GM19328 (cell line): ENCODE results near the gene LINGO4.
"Not testable (repeated sequence)": the region's sequence is repeated elsewhere in the genome, so short reads cannot be mapped to it uniquely, and the experiment has no call there.

Experiments
- ATAC-seq: cut with Tn5 transposase; IDR thresholded peaks from one replicate; pipeline ENCODE4 v1.9.1; 2021; ENCODE audit warnings: mild to moderate bottlenecking, moderate library complexity; ENCODE audit not compliant: unreplicated experiment

LINGO4 gene

GRCh38 chr1:151787689-151788088 is 17.5 kb downstream of the LINGO4 start:
- no peak for ATAC-seq

GRCh38 chr1:151783796-151784195 is 21.4 kb downstream of the LINGO4 start:
- no peak for ATAC-seq

- no peak for ATAC-seq
These were observed 22.5 kb downstream of the LINGO4 start for GRCh38 chr1:151782741-151783140.

- ATAC-seq, result not testable (repeated sequence)
These were observed 23.2 kb downstream of the LINGO4 start for GRCh38 chr1:151782026-151782425.

GRCh38 chr1:151780736-151781135 is 24.5 kb downstream of the LINGO4 start:
- not testable (repeated sequence) for ATAC-seq

- ATAC-seq, result no peak
These were observed 25.4 kb downstream of the LINGO4 start for GRCh38 chr1:151779852-151780251.

GRCh38 chr1:151777317-151777716 is 27.9 kb downstream of the LINGO4 start:
- no peak for ATAC-seq

- ATAC-seq, result no peak
These were observed 28.6 kb downstream of the LINGO4 start for GRCh38 chr1:151776665-151777062.

GRCh38 chr1:151775894-151776664 is 29.1 kb downstream of the LINGO4 start:
- no peak for ATAC-seq

GRCh38 chr1:151774256-151774922 is 30.8 kb downstream of the LINGO4 start:
- no peak for ATAC-seq

- ATAC-seq, result no peak
These were observed 31.5 kb downstream of the LINGO4 start for GRCh38 chr1:151773702-151774101.

- not testable (repeated sequence) for ATAC-seq
These were observed 35.9 kb downstream of the LINGO4 start for GRCh38 chr1:151769270-151769669.

GRCh38 chr1:151768351-151769066 is 36.7 kb downstream of the LINGO4 start:
- ATAC-seq, result not testable (repeated sequence)

GRCh38 chr1:151763990-151764389 is 41.2 kb downstream of the LINGO4 start:
- ATAC-seq, result no peak

- peak; percentile 79 for ATAC-seq
These were observed 42.0 kb downstream of the LINGO4 start, which contains the start of gene MRPL9 for GRCh38 chr1:151762941-151763921. Gene MRPL9, minus strand, starts transcription at chr1:151763496. Its CDS starts 17 bp downstream, at chr1:151763479.

- ATAC-seq, result no peak
These were observed 44.4 kb downstream of the LINGO4 start for GRCh38 chr1:151760597-151761385.

- ATAC-seq, result no peak
These were observed 46.0 kb downstream of the LINGO4 start for GRCh38 chr1:151759241-151759640.

GRCh38 chr1:151756291-151756690 is 48.9 kb downstream of the LINGO4 start:
- no peak for ATAC-seq
